ENCODE data around the gene DHX9.

DNA sequence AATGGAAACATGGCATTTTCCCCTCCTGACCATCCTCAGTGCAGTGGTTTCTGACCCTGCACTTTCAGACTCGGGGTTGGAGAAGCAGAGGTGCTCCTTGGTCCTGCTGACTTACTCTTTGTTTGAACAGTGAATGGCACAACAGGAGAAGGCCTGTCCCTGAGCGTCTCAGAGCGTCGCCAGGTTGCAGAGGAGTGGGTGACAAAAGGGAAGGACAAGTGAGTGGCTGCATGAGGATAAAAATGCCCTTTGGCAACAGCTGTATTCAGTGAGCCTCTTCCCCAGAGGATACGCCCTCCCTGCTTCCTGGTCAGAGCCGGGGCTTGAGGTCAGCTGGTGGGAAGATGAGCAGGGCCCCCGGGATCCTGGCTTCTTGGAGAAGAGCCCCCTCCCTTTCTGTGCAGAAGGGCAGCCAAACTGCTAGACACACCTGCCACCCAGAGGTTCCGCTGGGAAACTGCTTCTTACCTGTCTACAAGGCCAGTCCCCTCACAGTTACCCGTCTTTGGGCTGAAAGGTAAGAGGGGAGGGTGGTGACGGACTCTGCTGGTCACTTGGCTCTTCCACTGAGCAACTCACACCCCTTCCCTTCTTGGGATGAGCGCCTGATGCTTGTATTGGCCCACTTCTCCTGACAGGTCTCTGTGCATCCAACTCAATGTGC, 33.0 kb upstream of the DHX9 start:
- TF ChIP-seq, protein P1, sequence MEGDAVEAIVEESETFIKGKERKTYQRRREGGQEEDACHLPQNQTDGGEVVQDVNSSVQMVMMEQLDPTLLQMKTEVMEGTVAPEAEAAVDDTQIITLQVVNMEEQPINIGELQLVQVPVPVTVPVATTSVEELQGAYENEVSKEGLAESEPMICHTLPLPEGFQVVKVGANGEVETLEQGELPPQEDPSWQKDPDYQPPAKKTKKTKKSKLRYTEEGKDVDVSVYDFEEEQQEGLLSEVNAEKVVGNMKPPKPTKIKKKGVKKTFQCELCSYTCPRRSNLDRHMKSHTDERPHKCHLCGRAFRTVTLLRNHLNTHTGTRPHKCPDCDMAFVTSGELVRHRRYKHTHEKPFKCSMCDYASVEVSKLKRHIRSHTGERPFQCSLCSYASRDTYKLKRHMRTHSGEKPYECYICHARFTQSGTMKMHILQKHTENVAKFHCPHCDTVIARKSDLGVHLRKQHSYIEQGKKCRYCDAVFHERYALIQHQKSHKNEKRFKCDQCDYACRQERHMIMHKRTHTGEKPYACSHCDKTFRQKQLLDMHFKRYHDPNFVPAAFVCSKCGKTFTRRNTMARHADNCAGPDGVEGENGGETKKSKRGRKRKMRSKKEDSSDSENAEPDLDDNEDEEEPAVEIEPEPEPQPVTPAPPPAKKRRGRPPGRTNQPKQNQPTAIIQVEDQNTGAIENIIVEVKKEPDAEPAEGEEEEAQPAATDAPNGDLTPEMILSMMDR (IDR thresholded peaks at IDR 0.05 in 2 of 3, conservative IDR thresholded peaks at IDR 0.05 in 1 of 3; ENCODE audit: borderline replicate concordance in 1 of 3, insufficient read depth in 1 of 3, low read depth in 2 of 3, low read length in 2 of 3), result peak; percentile 44 to 54 (median 45); a peak in 5 of 6 replicates
- TF ChIP-seq, protein P2, sequence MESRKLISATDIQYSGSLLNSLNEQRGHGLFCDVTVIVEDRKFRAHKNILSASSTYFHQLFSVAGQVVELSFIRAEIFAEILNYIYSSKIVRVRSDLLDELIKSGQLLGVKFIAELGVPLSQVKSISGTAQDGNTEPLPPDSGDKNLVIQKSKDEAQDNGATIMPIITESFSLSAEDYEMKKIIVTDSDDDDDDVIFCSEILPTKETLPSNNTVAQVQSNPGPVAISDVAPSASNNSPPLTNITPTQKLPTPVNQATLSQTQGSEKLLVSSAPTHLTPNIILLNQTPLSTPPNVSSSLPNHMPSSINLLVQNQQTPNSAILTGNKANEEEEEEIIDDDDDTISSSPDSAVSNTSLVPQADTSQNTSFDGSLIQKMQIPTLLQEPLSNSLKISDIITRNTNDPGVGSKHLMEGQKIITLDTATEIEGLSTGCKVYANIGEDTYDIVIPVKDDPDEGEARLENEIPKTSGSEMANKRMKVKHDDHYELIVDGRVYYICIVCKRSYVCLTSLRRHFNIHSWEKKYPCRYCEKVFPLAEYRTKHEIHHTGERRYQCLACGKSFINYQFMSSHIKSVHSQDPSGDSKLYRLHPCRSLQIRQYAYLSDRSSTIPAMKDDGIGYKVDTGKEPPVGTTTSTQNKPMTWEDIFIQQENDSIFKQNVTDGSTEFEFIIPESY (IDR thresholded peaks at IDR 0.05; ENCODE audit: extremely low read depth, insufficient replicate concordance, low read length), result no peak
- TF ChIP-seq CBX3 (IDR thresholded peaks at IDR 0.05; ENCODE audit: low read depth) (no peak), POLR2A (IDR thresholded peaks at IDR 0.05; ENCODE audit: borderline replicate concordance, extremely low read depth, insufficient read depth, insufficient read length) (no peak)

Measured in HCT116 (cell line).